Measurements from ENCODE around the gene TM6SF1. TPM values are rescaled to one million over a fixed set of nuclear protein-coding genes. Genes with fewer than 3 reads are reported as not detected.
"Not testable (repeated sequence)": the region's sequence is repeated elsewhere in the genome, so short reads cannot be mapped to it uniquely, and the experiment has no call there.

Gene TM6SF1
- total RNA-seq, 1 donor from 2014 or later: 28.7 TPM

- H3K4me3 ChIP-seq (ENCODE audit: low read length in 3 of 3); H3K9ac ChIP-seq (ENCODE audit: low read depth in 1 of 3, low read length in 3 of 3); H3K36me3 ChIP-seq (ENCODE audit: control insufficient read depth in 3 of 3, insufficient read depth in 3 of 3, low read length in 3 of 3); H3K27me3 ChIP-seq (ENCODE audit: control insufficient read depth in 3 of 3, insufficient read depth in 3 of 3, low read length in 3 of 3); H3K9me3 ChIP-seq (ENCODE audit: control insufficient read depth in 3 of 3, low read length in 3 of 3): not testable (repeated sequence)
- H3K4me1 ChIP-seq (ENCODE audit: control insufficient read depth in 3 of 3, insufficient read depth in 3 of 3, low read length in 3 of 3): peaks cover 5 to 29% (median 25%) of the 10 kb centered on the region in 3 donors
- peak overlapping the region; percentile 79 for H3K27ac ChIP-seq (ENCODE audit: low read depth, low read length)
Measured at GRCh38 chr15:83085864-83086552, 21.4 kb upstream of the TM6SF1 start.

- H3K4me3 ChIP-seq (ENCODE audit: low read length in 3 of 3): no peak overlapping the region
- H3K9me3 ChIP-seq (ENCODE audit: control insufficient read depth in 3 of 3, low read length in 3 of 3): no peaks in the 10 kb centered on the region
- peak overlapping the region; percentile 79 for H3K27ac ChIP-seq (ENCODE audit: low read depth, low read length)
- no peaks in the 10 kb centered on the region for H3K27me3 ChIP-seq (ENCODE audit: control insufficient read depth in 3 of 3, insufficient read depth in 3 of 3, low read length in 3 of 3)
- peak overlapping the region in 1 of 3 donors; percentile 24 for H3K9ac ChIP-seq (ENCODE audit: low read depth in 1 of 3, low read length in 3 of 3)
- peaks cover 5 to 27% (median 26%) of the 10 kb centered on the region in 3 donors for H3K4me1 ChIP-seq (ENCODE audit: control insufficient read depth in 3 of 3, insufficient read depth in 3 of 3, low read length in 3 of 3)
- H3K36me3 ChIP-seq (ENCODE audit: control insufficient read depth in 3 of 3, insufficient read depth in 3 of 3, low read length in 3 of 3): no peaks in the 10 kb centered on the region
Measured at GRCh38 chr15:83087576-83087975, 19.9 kb upstream of the TM6SF1 start.

GRCh38 chr15:83088876-83089275, 18.6 kb upstream of the TM6SF1 start:
- Histone ChIP-seq H3K27me3 (ENCODE audit: control insufficient read depth in 3 of 3, insufficient read depth in 3 of 3, low read length in 3 of 3) (no peaks in the 10 kb centered on the region), H3K9me3 (ENCODE audit: control insufficient read depth in 3 of 3, low read length in 3 of 3) (no peaks in the 10 kb centered on the region), H3K9ac (ENCODE audit: low read depth in 1 of 3, low read length in 3 of 3) (no peak overlapping the region), H3K4me1 (ENCODE audit: control insufficient read depth in 3 of 3, insufficient read depth in 3 of 3, low read length in 3 of 3) (peaks cover 0 to 21% (median 20%) of the 10 kb centered on the region in 3 donors), H3K4me3 (ENCODE audit: low read length in 3 of 3) (no peak overlapping the region), H3K27ac (ENCODE audit: low read depth, low read length) (peak overlapping the region; percentile 79), H3K36me3 (ENCODE audit: control insufficient read depth in 3 of 3, insufficient read depth in 3 of 3, low read length in 3 of 3) (no peaks in the 10 kb centered on the region)

- H3K4me3 ChIP-seq (ENCODE audit: low read length in 3 of 3): no peak overlapping the region
- H3K27ac ChIP-seq (ENCODE audit: low read depth, low read length): no peak overlapping the region
- no peaks in the 10 kb centered on the region for H3K27me3 ChIP-seq (ENCODE audit: control insufficient read depth in 3 of 3, insufficient read depth in 3 of 3, low read length in 3 of 3)
- H3K4me1 ChIP-seq (ENCODE audit: control insufficient read depth in 3 of 3, insufficient read depth in 3 of 3, low read length in 3 of 3): peaks cover 5 to 28% (median 26%) of the 10 kb centered on the region in 3 donors
- H3K9ac ChIP-seq (ENCODE audit: low read depth in 1 of 3, low read length in 3 of 3): no peak overlapping the region
- no peaks in the 10 kb centered on the region for H3K36me3 ChIP-seq (ENCODE audit: control insufficient read depth in 3 of 3, insufficient read depth in 3 of 3, low read length in 3 of 3)
- no peaks in the 10 kb centered on the region for H3K9me3 ChIP-seq (ENCODE audit: control insufficient read depth in 3 of 3, low read length in 3 of 3)
Measured at GRCh38 chr15:83090465-83090864, 17.0 kb upstream of the TM6SF1 start.

GRCh38 chr15:83091965-83092308, 15.5 kb upstream of the TM6SF1 start:
- not testable (repeated sequence) for H3K9me3 ChIP-seq (ENCODE audit: control insufficient read depth in 3 of 3, low read length in 3 of 3); H3K9ac ChIP-seq (ENCODE audit: low read depth in 1 of 3, low read length in 3 of 3); H3K27me3 ChIP-seq (ENCODE audit: control insufficient read depth in 3 of 3, insufficient read depth in 3 of 3, low read length in 3 of 3); H3K4me3 ChIP-seq (ENCODE audit: low read length in 3 of 3); H3K36me3 ChIP-seq (ENCODE audit: control insufficient read depth in 3 of 3, insufficient read depth in 3 of 3, low read length in 3 of 3)
- H3K27ac ChIP-seq (ENCODE audit: low read depth, low read length): peak overlapping the region; percentile 56
- peaks cover 5 to 22% (median 19%) of the 10 kb centered on the region in 3 donors for H3K4me1 ChIP-seq (ENCODE audit: control insufficient read depth in 3 of 3, insufficient read depth in 3 of 3, low read length in 3 of 3)

GRCh38 chr15:83092309-83092976, 15.0 kb upstream of the TM6SF1 start:
- H3K36me3 ChIP-seq (ENCODE audit: control insufficient read depth in 3 of 3, insufficient read depth in 3 of 3, low read length in 3 of 3): no peaks in the 10 kb centered on the region
- H3K9me3 ChIP-seq (ENCODE audit: control insufficient read depth in 3 of 3, low read length in 3 of 3): no peaks in the 10 kb centered on the region
- H3K27me3 ChIP-seq (ENCODE audit: control insufficient read depth in 3 of 3, insufficient read depth in 3 of 3, low read length in 3 of 3): no peaks in the 10 kb centered on the region
- no peak overlapping the region for H3K4me3 ChIP-seq (ENCODE audit: low read length in 3 of 3)
- H3K27ac ChIP-seq (ENCODE audit: low read depth, low read length): peak overlapping the region; percentile 56
- no peak overlapping the region for H3K9ac ChIP-seq (ENCODE audit: low read depth in 1 of 3, low read length in 3 of 3)
- peaks cover 5 to 22% (median 17%) of the 10 kb centered on the region in 3 donors for H3K4me1 ChIP-seq (ENCODE audit: control insufficient read depth in 3 of 3, insufficient read depth in 3 of 3, low read length in 3 of 3)

- H3K9ac ChIP-seq (ENCODE audit: low read depth in 1 of 3, low read length in 3 of 3): peak overlapping the region in 1 of 3 donors; percentile 4
- no peak overlapping the region for H3K4me3 ChIP-seq (ENCODE audit: low read length in 3 of 3)
- H3K27ac ChIP-seq (ENCODE audit: low read depth, low read length): peak overlapping the region; percentile 61
- peaks cover 5 to 21% (median 15%) of the 10 kb centered on the region in 3 donors for H3K4me1 ChIP-seq (ENCODE audit: control insufficient read depth in 3 of 3, insufficient read depth in 3 of 3, low read length in 3 of 3)
- H3K9me3 ChIP-seq (ENCODE audit: control insufficient read depth in 3 of 3, low read length in 3 of 3): peaks cover 0 to 6% (median 0%) of the 10 kb centered on the region in 3 donors
- H3K27me3 ChIP-seq (ENCODE audit: control insufficient read depth in 3 of 3, insufficient read depth in 3 of 3, low read length in 3 of 3): no peaks in the 10 kb centered on the region
- no peaks in the 10 kb centered on the region for H3K36me3 ChIP-seq (ENCODE audit: control insufficient read depth in 3 of 3, insufficient read depth in 3 of 3, low read length in 3 of 3)
Measured at GRCh38 chr15:83094583-83094982, 12.9 kb upstream of the TM6SF1 start.

GRCh38 chr15:83098079-83098478, 9.4 kb upstream of the TM6SF1 start:
- H3K9me3 ChIP-seq (ENCODE audit: control insufficient read depth in 3 of 3, low read length in 3 of 3): peaks cover 0 to 6% (median 0%) of the 10 kb centered on the region in 3 donors

GRCh38 chr15:83099290-83099689, 8.2 kb upstream of the TM6SF1 start:
- Histone ChIP-seq H3K36me3 (ENCODE audit: control insufficient read depth in 3 of 3, insufficient read depth in 3 of 3, low read length in 3 of 3) (no peaks in the 10 kb centered on the region), H3K9me3 (ENCODE audit: control insufficient read depth in 3 of 3, low read length in 3 of 3) (peaks cover 0 to 6% (median 0%) of the 10 kb centered on the region in 3 donors), H3K4me1 (ENCODE audit: control insufficient read depth in 3 of 3, insufficient read depth in 3 of 3, low read length in 3 of 3) (peaks cover 11 to 26% (median 25%) of the 10 kb centered on the region in 3 donors), H3K27ac (ENCODE audit: low read depth, low read length) (peak overlapping the region; percentile 65), H3K27me3 (ENCODE audit: control insufficient read depth in 3 of 3, insufficient read depth in 3 of 3, low read length in 3 of 3) (no peaks in the 10 kb centered on the region), H3K4me3 (ENCODE audit: low read length in 3 of 3) (no peak overlapping the region), H3K9ac (ENCODE audit: low read depth in 1 of 3, low read length in 3 of 3) (peak overlapping the region in 1 of 3 donors; percentile 75)

More at GRCh38 chr15:83098079-83098478, 9.4 kb upstream of the TM6SF1 start:
- Histone ChIP-seq H3K4me1 (ENCODE audit: control insufficient read depth in 3 of 3, insufficient read depth in 3 of 3, low read length in 3 of 3) (peaks cover 15 to 30% (median 29%) of the 10 kb centered on the region in 3 donors), H3K27me3 (ENCODE audit: control insufficient read depth in 3 of 3, insufficient read depth in 3 of 3, low read length in 3 of 3) (no peaks in the 10 kb centered on the region), H3K27ac (ENCODE audit: low read depth, low read length) (no peak overlapping the region), H3K36me3 (ENCODE audit: control insufficient read depth in 3 of 3, insufficient read depth in 3 of 3, low read length in 3 of 3) (no peaks in the 10 kb centered on the region), H3K4me3 (ENCODE audit: low read length in 3 of 3) (no peak overlapping the region), H3K9ac (ENCODE audit: low read depth in 1 of 3, low read length in 3 of 3) (no peak overlapping the region)

GRCh38 chr15:83100097-83100646, 7.3 kb upstream of the TM6SF1 start:
- Histone ChIP-seq H3K4me1 (ENCODE audit: control insufficient read depth in 3 of 3, insufficient read depth in 3 of 3, low read length in 3 of 3) (peaks cover 10 to 21% (median 19%) of the 10 kb centered on the region in 3 donors), H3K9ac (ENCODE audit: low read depth in 1 of 3, low read length in 3 of 3) (peak overlapping the region; percentile 24 to 75 (median 57)), H3K9me3 (ENCODE audit: control insufficient read depth in 3 of 3, low read length in 3 of 3) (peaks cover 0 to 6% (median 0%) of the 10 kb centered on the region in 3 donors), H3K36me3 (ENCODE audit: control insufficient read depth in 3 of 3, insufficient read depth in 3 of 3, low read length in 3 of 3) (no peaks in the 10 kb centered on the region), H3K27me3 (ENCODE audit: control insufficient read depth in 3 of 3, insufficient read depth in 3 of 3, low read length in 3 of 3) (no peaks in the 10 kb centered on the region), H3K4me3 (ENCODE audit: low read length in 3 of 3) (peak overlapping the region; percentile 30 to 45 (median 34)), H3K27ac (ENCODE audit: low read depth, low read length) (peak overlapping the region; percentile 65)

Data from skeletal muscle tissue (tissue), 4 donors.